ENCODE results near the gene ZNF814. TPM values are rescaled to one million over a fixed set of nuclear protein-coding genes. Genes with fewer than 3 reads are reported as not detected.
A peak's percentile ranks its signal among the peaks of the same experiment; 100 is the strongest.
"Not testable (repeated sequence)": the region's sequence is repeated elsewhere in the genome, so short reads cannot be mapped to it uniquely, and the experiment has no call there.

The ZNF814 gene
- total RNA-seq (1 to 10 TPM; 3.7 to 7.7 (median 6.0) TPM), polyA plus RNA-seq (10 to 100 TPM in 1 of 2 donors, 1 to 10 TPM in 1; 9.8 to 10.8 TPM)

DNA sequence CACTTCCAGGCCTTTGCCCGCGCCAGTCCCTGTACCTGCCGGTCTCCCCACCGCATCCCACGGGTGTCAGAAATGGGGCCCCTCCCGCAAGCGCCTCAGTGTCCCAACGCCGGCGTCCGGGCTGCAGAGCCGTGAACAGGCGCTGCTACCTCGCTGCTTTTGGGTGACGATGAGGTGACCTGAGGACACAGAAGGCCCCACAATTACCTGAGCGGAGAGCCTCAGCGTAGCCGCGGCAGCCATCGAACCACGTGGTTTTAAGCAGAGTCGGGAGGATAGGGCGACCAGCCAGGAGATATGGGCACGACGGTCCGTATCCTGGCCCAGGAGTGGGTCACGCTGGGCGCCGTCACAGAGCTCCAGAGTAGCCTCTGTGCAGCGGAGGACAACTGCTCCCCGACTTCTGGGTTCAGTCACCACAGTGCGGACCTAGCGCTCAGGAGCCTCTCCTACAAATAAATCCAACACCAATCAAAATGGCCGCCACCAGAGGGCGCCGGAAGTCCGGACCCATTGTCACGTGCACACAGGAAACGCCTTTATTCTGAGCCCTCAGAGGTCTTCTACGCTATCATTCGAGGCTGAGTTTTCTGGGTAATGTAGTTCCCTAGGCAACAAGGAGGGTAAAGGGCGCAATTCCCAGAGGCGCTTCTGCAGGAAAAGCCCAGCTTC lies at the start of gene ZNF814:
Gene ZNF814, minus strand, starts transcription at position 478 of the 672 bp plus-strand sequence. Its CDS starts 235 bp downstream, at position 243.
- TF ChIP-seq, protein P1, sequence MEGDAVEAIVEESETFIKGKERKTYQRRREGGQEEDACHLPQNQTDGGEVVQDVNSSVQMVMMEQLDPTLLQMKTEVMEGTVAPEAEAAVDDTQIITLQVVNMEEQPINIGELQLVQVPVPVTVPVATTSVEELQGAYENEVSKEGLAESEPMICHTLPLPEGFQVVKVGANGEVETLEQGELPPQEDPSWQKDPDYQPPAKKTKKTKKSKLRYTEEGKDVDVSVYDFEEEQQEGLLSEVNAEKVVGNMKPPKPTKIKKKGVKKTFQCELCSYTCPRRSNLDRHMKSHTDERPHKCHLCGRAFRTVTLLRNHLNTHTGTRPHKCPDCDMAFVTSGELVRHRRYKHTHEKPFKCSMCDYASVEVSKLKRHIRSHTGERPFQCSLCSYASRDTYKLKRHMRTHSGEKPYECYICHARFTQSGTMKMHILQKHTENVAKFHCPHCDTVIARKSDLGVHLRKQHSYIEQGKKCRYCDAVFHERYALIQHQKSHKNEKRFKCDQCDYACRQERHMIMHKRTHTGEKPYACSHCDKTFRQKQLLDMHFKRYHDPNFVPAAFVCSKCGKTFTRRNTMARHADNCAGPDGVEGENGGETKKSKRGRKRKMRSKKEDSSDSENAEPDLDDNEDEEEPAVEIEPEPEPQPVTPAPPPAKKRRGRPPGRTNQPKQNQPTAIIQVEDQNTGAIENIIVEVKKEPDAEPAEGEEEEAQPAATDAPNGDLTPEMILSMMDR (IDR thresholded peaks at IDR 0.05), result peak in 2 of 4 donors; percentile 8 to 19
- no peaks in the 10 kb centered on the region for H3K4me1 ChIP-seq
- WGBS, 2 donors, result 5 to 8% methylated on average over 43 of the region's 43 CpGs
- ATAC-seq, result peak; percentile 84 to 97 (median 92)
- no peaks in the 10 kb centered on the region for H3K27me3 ChIP-seq
- no peak for FAIRE-seq
- DNase-seq, result peak; percentile 56 to 71 (median 65)
- no peaks in the 10 kb centered on the region for H3K36me3 ChIP-seq
- intact Hi-C loops (cut with DNase I), result no loop called here
- peak within 1 kb of the TSS; percentile 29 to 45 (median 34) for H3K4me3 ChIP-seq
- H3K9me3 ChIP-seq, result no peaks in the 10 kb centered on the region
- peak within 1 kb of the TSS in 2 of 4 donors; percentile 7 to 32 for H3K27ac ChIP-seq

GRCh38 chr19:57935731-57936130 lies 46.9 kb upstream of the ZNF814 start:
- FAIRE-seq (no peak), ATAC-seq (no peak), DNase-seq (no peak)
- no peaks in the 10 kb centered on the region for H3K27me3 ChIP-seq
- H3K9me3 ChIP-seq, result no peaks in the 10 kb centered on the region
- no peaks in the 10 kb centered on the region for H3K36me3 ChIP-seq
- H3K4me1 ChIP-seq, result no peaks in the 10 kb centered on the region
- 79 to 86% methylated on average over 12 of the region's 12 CpGs for WGBS, 2 donors
- intact Hi-C loops (cut with DNase I), result no loop called here
- TF ChIP-seq, protein P1 (IDR thresholded peaks at IDR 0.05), result no peak
- H3K27ac ChIP-seq, result no peak overlapping the region
- no peak overlapping the region for H3K4me3 ChIP-seq

DNA sequence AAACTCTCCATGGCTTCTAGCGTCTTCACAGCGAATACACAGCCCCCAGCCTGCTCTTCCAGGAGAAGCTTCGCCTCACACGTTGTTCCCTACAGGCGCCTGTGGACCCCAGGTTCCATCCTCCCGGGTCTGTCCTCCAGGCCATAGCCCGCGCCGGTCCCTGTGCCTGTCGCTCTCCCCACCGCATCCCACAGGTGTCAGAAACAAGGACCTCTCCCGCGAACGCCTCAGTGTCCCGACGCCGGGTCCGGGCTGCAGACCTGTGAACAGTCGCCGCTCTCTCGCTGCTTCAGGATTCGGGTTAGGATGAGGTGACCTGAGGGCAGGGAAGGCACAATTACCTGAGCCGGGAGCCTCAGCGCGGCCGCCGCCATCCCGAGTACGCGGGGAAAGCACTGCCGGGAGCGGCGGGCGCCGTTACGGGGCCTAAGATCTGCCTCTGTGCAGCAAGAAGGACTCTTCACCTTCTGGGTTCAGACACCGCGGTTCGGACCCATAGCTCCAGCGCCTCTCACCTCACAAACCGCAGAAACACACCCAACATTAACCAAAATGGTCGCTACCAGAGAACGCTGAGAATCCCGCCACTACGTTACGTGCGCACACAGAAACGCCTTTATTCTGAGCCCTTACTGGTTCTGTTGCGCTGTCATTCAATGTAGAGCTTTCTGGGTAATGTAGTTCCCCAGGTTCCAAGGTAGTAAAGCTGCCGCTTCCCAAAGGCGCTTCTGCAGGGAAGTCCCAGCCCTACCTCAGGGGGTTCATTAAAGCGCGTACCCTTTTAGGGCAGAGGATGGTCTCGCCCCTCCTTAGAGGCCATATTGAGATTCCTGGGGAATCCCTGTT lies 46.2 kb upstream of the ZNF814 start, which contains the start of gene ZNF418:
Gene ZNF418, minus strand, starts transcription at position 583 of the 846 bp plus-strand sequence. CDS start 1,580 bp downstream, outside the sequence.
- Histone ChIP-seq H3K4me1 (no peaks in the 10 kb centered on the region), H3K27ac (peak within 1 kb of the TSS; percentile 37 to 63 (median 52)), H3K9me3 (no peaks in the 10 kb centered on the region), H3K4me3 (peak within 1 kb of the TSS; percentile 32 to 69 (median 48)), H3K27me3 (no peaks in the 10 kb centered on the region), H3K36me3 (peaks cover 0 to under 1% (median 0%) of the 10 kb centered on the region in 3 donors)
- ATAC-seq (peak; percentile 98 to 100 (median 100)), FAIRE-seq (no peak), DNase-seq (peak; percentile 31 to 76 (median 58))
- intact Hi-C loops (cut with DNase I), result no loop called here
- TF ChIP-seq, protein P1 (IDR thresholded peaks at IDR 0.05), result no peak
- 2% methylated on average over 54 of the region's 54 CpGs for WGBS, 2 donors

GRCh38 chr19:57927587-57927986 lies 38.8 kb upstream of the ZNF814 start:
- 99% methylated on average over 4 of the region's 4 CpGs for WGBS, 2 donors
- no peaks in the 10 kb centered on the region for H3K4me1 ChIP-seq
- intact Hi-C loops (cut with DNase I), result no loop called here
- DNase-seq (no peak), FAIRE-seq (no peak), ATAC-seq (no peak)
- H3K36me3 ChIP-seq, result peaks cover 0 to 21% (median 2%) of the 10 kb centered on the region in 3 donors
- H3K27ac ChIP-seq, result no peak overlapping the region
- no peak overlapping the region for H3K4me3 ChIP-seq
- TF ChIP-seq, protein P1 (IDR thresholded peaks at IDR 0.05), result no peak
- peaks cover 0 to 5% (median 0%) of the 10 kb centered on the region in 4 donors for H3K9me3 ChIP-seq
- H3K27me3 ChIP-seq, result no peaks in the 10 kb centered on the region

GRCh38 chr19:57916168-57916995 lies 27.5 kb upstream of the ZNF814 start, which contains the start of gene ZNF417:
Gene ZNF417, minus strand, starts transcription at chr19:57916592. Its CDS starts 181 bp downstream, at chr19:57916411.
- intact Hi-C loops (cut with DNase I); H3K9me3 ChIP-seq; H3K27me3 ChIP-seq; H3K36me3 ChIP-seq: not testable (repeated sequence)
- DNase-seq (peak; percentile 69 to 88 (median 80)), FAIRE-seq (peak; percentile 23), ATAC-seq (peak; percentile 99 to 100 (median 100))
- Histone ChIP-seq H3K4me1 (peaks cover 0 to 10% (median 5%) of the 10 kb centered on the region in 3 donors), H3K27ac (peak within 1 kb of the TSS; percentile 39 to 61 (median 60)), H3K4me3 (peak within 1 kb of the TSS; percentile 68 to 92 (median 82))
- WGBS, 2 donors, result 0 to 1% methylated on average over 48 to 51 of the region's 51 CpGs

All from pancreas (tissue), 10 donors.